ENCODE measurements around the gene DLGAP1. TPM values are rescaled to one million over a fixed set of nuclear protein-coding genes. Genes with fewer than 3 reads are reported as not detected.

Gene DLGAP1
- total RNA-seq, 1 donor from 2014 or later, result 0.05 TPM

DNA sequence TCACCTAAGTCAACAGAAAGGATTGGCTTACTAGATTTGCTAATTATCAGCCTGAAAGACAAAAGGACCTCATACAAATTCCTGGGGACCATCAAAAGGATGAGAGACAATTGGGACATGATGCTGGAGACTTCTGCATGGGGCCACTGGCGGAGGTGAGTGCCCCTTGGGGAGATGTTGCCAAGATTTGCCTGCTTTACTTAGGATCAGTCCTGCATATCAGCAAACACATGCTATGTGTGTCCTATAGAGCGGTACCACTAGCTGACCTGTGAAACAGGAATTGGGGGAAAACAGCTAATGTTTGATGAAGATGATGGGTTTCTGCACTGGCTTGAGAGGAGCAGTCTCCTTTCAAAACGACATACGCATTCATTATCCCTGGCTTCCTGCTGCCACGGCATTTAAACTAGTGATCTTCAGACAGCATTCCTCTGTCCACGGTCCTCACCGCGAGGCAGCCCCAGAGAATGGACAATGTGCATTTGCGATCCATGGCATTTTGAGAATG, 901.0 kb downstream of the DLGAP1 start:
- Histone ChIP-seq H3K36me3 (no peaks in the 10 kb centered on the region), H3K27me3 (ENCODE audit: low read depth) (peaks cover 29% of the 10 kb centered on the region), H3K9me3 (replicated peaks) (no peaks in the 10 kb centered on the region), H3K27ac (replicated peaks) (no peak overlapping the region), H3K4me3 (no peak overlapping the region), H3K4me1 (no peaks in the 10 kb centered on the region)
- no peak for DNase-seq
- TF ChIP-seq, protein P1, sequence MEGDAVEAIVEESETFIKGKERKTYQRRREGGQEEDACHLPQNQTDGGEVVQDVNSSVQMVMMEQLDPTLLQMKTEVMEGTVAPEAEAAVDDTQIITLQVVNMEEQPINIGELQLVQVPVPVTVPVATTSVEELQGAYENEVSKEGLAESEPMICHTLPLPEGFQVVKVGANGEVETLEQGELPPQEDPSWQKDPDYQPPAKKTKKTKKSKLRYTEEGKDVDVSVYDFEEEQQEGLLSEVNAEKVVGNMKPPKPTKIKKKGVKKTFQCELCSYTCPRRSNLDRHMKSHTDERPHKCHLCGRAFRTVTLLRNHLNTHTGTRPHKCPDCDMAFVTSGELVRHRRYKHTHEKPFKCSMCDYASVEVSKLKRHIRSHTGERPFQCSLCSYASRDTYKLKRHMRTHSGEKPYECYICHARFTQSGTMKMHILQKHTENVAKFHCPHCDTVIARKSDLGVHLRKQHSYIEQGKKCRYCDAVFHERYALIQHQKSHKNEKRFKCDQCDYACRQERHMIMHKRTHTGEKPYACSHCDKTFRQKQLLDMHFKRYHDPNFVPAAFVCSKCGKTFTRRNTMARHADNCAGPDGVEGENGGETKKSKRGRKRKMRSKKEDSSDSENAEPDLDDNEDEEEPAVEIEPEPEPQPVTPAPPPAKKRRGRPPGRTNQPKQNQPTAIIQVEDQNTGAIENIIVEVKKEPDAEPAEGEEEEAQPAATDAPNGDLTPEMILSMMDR (IDR thresholded peaks at IDR 0.05; ENCODE audit: borderline replicate concordance), result no peak
- intact Hi-C loops (cut with micrococcal nuclease), result no loop called here

DNA sequence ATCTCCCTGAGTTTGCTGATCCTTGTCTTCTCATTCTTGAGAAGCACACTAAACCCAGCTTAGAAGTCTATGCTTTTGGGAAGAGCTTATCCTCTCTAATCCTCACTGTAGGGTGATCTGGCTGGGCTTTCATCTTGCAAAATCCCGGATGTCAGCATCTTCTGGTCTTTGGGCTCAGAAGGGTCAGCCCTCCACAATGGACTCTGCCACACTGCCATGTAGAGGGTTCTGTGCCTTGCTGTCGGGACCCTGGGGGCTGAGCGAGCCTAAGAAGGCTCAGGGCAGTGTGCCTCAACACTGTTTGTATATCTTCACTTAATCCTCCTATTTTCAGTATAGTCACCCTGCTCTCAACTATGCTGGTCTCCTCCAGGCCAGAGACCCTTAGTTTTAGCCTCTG, 902.8 kb downstream of the DLGAP1 start:
- TF ChIP-seq, protein P1 (IDR thresholded peaks at IDR 0.05; ENCODE audit: borderline replicate concordance), result no peak
- no peak for DNase-seq
- H3K4me1 ChIP-seq, result no peaks in the 10 kb centered on the region
- H3K4me3 ChIP-seq, result no peak overlapping the region
- no peaks in the 10 kb centered on the region for H3K9me3 ChIP-seq (replicated peaks)
- intact Hi-C loops (cut with micrococcal nuclease), result no loop called here
- no peak overlapping the region for H3K27ac ChIP-seq (replicated peaks)
- peaks cover 29% of the 10 kb centered on the region for H3K27me3 ChIP-seq (ENCODE audit: low read depth)
- no peaks in the 10 kb centered on the region for H3K36me3 ChIP-seq

GRCh38 chr18:3547891-3548615, 907.1 kb downstream of the DLGAP1 start:
- no peak for DNase-seq
- no peaks in the 10 kb centered on the region for H3K9me3 ChIP-seq (replicated peaks)
- TF ChIP-seq, protein P1 (IDR thresholded peaks at IDR 0.05; ENCODE audit: borderline replicate concordance), result no peak
- no peak overlapping the region for H3K27ac ChIP-seq (replicated peaks)
- H3K27me3 ChIP-seq (ENCODE audit: low read depth), result peaks cover 8% of the 10 kb centered on the region
- intact Hi-C loops (cut with micrococcal nuclease), result no loop called here
- H3K4me1 ChIP-seq, result no peaks in the 10 kb centered on the region
- H3K4me3 ChIP-seq, result no peak overlapping the region
- no peaks in the 10 kb centered on the region for H3K36me3 ChIP-seq

GRCh38 chr18:3546106-3546505, 909.0 kb downstream of the DLGAP1 start:
- DNase-seq, result no peak
- no peaks in the 10 kb centered on the region for H3K27me3 ChIP-seq (ENCODE audit: low read depth)
- no peaks in the 10 kb centered on the region for H3K9me3 ChIP-seq (replicated peaks)
- no peaks in the 10 kb centered on the region for H3K36me3 ChIP-seq
- no peak overlapping the region for H3K27ac ChIP-seq (replicated peaks)
- TF ChIP-seq, protein P1 (IDR thresholded peaks at IDR 0.05; ENCODE audit: borderline replicate concordance), result no peak
- no peaks in the 10 kb centered on the region for H3K4me1 ChIP-seq
- intact Hi-C loops (cut with micrococcal nuclease), result no loop called here
- H3K4me3 ChIP-seq, result no peak overlapping the region

- no peak overlapping the region for H3K27ac ChIP-seq (replicated peaks)
- H3K4me3 ChIP-seq, result no peak overlapping the region
- DNase-seq, result no peak
- TF ChIP-seq, protein P1 (IDR thresholded peaks at IDR 0.05; ENCODE audit: borderline replicate concordance), result no peak
- H3K4me1 ChIP-seq, result no peaks in the 10 kb centered on the region
- H3K27me3 ChIP-seq (ENCODE audit: low read depth), result no peaks in the 10 kb centered on the region
- no peaks in the 10 kb centered on the region for H3K9me3 ChIP-seq (replicated peaks)
- no peaks in the 10 kb centered on the region for H3K36me3 ChIP-seq
- intact Hi-C loops (cut with micrococcal nuclease), result no loop called here
Measured at GRCh38 chr18:3544537-3544936, 910.6 kb downstream of the DLGAP1 start.
